DMS 273 treated with DMSO at 0.1 percent for 48 hours (cell line): Measurements from ENCODE around the gene MSI2.

Experiments used
- DNase-seq: peaks from one replicate; lab custom pipeline; 2025; lab: John Stamatoyannopoulos, UW

The MSI2 gene

GRCh38 chr17:57557416-57557815 lies 301.1 kb downstream of the MSI2 start:
- no peak for DNase-seq

- DNase-seq = no peak
Measured at GRCh38 chr17:57557834-57558681, 301.7 kb downstream of the MSI2 start.

- no peak for DNase-seq
Measured at GRCh38 chr17:57559226-57559625, 302.9 kb downstream of the MSI2 start.

GRCh38 chr17:57559634-57560318 lies 303.5 kb downstream of the MSI2 start:
- no peak for DNase-seq

- no peak for DNase-seq
Measured at GRCh38 chr17:57560319-57560705, 304.0 kb downstream of the MSI2 start.

- no peak for DNase-seq
Measured at GRCh38 chr17:57561072-57561861, 304.9 kb downstream of the MSI2 start.

- peak; percentile 54 for DNase-seq
Measured at GRCh38 chr17:57562184-57562698, 305.9 kb downstream of the MSI2 start.

GRCh38 chr17:57563958-57564357 lies 307.6 kb downstream of the MSI2 start:
- peak; percentile 98 for DNase-seq

- no peak for DNase-seq
Measured at GRCh38 chr17:57565176-57565575, 308.9 kb downstream of the MSI2 start.

GRCh38 chr17:57566721-57567120 lies 310.4 kb downstream of the MSI2 start:
- DNase-seq = no peak

- no peak for DNase-seq
Measured at GRCh38 chr17:57567251-57567650, 310.9 kb downstream of the MSI2 start.

- DNase-seq = no peak
Measured at GRCh38 chr17:57568340-57568739, 312.0 kb downstream of the MSI2 start.

- DNase-seq = no peak
Measured at GRCh38 chr17:57569021-57569420, 312.7 kb downstream of the MSI2 start.

GRCh38 chr17:57569853-57570252 lies 313.5 kb downstream of the MSI2 start:
- no peak for DNase-seq

- no peak for DNase-seq
Measured at GRCh38 chr17:57570724-57571344, 314.5 kb downstream of the MSI2 start.

- no peak for DNase-seq
Measured at GRCh38 chr17:57572062-57572461, 315.7 kb downstream of the MSI2 start.

- no peak for DNase-seq
Measured at GRCh38 chr17:57572600-57572999, 316.3 kb downstream of the MSI2 start.

- peak; percentile 39 for DNase-seq
Measured at GRCh38 chr17:57574040-57574513, 317.8 kb downstream of the MSI2 start.

GRCh38 chr17:57576744-57577143 lies 320.4 kb downstream of the MSI2 start:
- no peak for DNase-seq

- no peak for DNase-seq
Measured at GRCh38 chr17:57577751-57578607, 321.7 kb downstream of the MSI2 start.
